AG08396 (cell line): Measurements from ENCODE around the gene HACD2.

Experiments
- DNase-seq: peaks from one replicate; pipeline ENCODE4 v3.0.0; 2012; ENCODE audit warnings: low spot score, mixed read lengths

HACD2 gene

DNA sequence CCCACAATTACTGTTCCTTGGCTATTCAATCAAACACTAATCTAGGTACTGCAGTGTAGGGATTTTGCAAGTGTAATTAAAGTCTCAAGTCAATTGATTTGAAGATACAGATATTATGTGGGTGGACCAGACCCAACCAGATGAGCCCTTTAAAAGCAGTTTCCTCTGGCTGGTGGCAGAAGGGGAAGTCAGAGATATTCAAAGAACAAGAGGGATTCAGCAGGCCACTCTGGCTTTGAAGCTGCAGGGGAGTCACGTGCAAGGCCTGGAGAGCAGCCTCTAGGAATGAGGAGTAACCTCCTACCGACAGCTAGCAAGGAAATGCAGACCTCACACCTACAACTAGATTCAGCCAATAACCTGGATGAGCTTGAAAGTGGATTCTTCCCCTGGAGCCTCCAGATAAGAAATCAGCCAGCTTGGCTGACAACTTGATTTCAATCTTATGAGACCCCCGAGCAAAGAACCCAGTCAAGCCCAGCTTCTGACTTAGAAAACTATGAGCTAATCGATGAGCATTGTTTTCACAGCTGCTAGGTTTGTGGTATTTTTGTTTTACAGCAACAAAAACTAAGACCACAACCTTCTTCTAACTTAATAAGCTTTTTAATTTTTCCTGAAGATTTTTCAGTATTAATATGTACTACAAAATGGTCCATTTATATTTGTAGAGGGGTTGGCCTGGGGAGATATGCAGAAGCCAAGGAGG, 13.4 kb downstream of the HACD2 start:
- DNase-seq = no peak

DNA sequence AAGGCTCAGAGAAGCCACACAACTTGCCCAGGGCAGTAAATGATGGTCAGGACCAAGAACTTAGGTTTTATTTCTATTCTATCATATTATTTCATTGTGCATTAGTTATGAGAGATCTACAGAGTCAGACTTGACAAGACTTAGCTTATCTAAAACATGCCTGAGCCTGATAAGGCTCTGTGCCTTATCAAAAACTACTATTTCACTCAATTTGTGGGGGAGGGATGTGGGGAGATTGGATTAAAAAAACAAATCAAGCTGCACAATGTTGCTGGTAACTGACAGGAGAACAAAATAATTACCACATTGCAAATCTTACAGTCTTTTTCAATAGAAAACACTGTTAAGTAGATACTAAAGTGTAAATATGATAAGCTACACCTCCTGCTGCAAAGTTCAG, 16.0 kb downstream of the HACD2 start:
- no peak for DNase-seq

GRCh38 chr3:123568034-123568433, 16.8 kb downstream of the HACD2 start:
- no peak for DNase-seq

DNA sequence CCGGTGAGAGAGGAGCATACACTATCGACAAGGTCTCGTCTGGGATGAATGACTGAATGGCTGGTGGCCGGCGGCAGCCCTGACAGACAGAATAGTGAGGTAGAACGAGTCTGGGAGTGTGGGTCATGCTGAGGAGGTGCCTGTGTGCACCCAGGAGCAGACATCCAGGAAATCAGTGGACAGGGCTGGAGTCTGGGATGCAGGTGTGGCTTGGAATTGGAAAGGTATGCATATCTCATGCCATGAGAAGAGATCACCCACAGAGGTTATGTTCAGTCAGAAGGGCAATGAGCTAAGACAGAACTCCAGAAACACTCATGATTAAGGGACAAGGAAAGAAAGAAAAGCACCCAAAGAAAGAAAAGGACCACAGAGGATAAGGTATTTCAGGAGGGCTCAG, 20.8 kb downstream of the HACD2 start:
- DNase-seq = no peak

DNA sequence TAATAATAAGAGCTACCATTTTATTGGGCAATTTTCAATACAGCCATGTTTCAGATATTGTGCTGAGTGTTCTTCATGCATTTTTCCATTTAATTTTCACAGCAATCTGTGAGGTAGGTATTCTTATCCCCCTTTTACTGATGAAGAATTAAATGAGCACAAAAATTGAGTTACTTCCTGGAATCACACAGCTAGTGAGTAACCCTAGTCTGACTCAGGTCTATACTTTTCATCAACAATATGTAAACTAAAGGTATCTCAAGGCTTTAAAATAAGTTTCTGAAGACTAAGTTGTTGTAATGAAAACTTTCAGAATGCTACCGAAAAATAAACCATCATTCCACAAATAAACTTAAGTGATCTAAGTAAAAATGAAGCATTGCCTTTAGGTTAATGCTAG, 22.3 kb downstream of the HACD2 start:
- DNase-seq = no peak

DNA sequence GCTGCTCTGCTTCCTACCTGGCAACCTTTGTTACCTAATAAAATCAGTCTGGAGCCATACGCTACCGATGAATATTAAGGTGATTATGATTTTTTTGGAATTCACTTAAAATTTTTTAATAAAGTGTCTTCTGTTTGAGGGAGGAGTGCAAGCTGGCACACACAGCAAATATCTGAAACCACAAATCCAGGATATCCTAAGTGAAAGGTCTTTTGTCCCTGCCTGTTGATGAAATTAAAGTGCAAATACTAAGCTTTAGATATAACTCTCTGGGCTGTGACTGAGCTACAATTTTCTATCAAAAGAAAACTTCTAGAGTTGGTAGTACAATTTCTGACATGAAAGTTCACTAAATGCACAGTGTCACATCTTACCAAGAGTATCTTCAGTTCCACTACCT, 23.7 kb downstream of the HACD2 start:
- DNase-seq = no peak

- peak; percentile 46 for DNase-seq
Measured at GRCh38 chr3:123559040-123559861, 25.6 kb downstream of the HACD2 start.

DNA sequence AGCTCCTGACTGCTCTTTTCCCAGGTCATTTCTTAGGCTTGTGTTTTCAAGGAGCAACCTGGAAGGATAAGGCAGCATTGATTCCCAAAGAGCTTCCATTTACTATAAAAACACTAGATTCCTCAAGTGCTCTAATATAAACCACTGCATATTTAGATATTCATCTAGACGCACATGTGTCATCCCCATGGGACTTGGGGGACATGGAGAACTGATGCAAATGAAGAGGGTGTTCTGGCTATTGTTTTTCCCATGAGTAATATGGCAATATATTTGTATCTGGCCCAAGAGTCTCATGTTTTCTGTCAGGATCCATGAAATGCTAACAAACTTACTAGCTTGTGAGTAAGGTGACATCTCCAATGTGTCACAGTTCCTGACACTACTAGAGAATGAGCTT, 31.3 kb downstream of the HACD2 start:
- DNase-seq = no peak

GRCh38 chr3:123552768-123553167, 32.1 kb downstream of the HACD2 start:
- no peak for DNase-seq

GRCh38 chr3:123552095-123552714, 32.6 kb downstream of the HACD2 start:
- peak; percentile 18 for DNase-seq

DNA sequence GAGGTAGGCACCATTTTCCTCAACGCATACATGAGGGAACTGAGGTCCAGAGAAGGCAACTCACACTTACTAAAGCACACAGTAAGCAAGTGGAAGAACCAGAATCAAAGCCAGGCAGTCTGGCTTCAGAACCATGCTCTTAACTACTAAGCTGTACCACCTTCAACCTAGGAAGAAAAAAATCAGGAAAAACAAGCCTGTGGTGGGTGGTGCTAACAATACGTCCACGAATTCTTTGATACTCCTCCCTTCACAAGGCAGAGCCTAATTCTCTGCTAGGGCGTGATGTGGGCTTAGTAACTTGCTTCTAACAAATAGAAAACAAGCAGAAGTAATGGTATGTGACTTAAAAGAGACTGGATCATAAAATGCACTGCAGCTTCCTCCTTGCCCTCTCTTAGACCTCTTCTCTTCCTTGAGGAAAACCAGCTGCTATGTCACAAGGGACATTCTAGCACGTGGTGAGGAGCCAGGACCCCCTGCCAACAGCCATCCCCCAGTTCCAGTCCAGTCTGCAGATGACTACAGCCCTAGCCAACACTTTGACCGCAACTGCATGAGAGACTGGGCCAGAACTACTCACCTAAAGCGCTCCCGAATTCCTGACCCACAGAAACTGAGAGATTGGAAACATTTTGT, 36.9 kb downstream of the HACD2 start:
- no peak for DNase-seq

DNA sequence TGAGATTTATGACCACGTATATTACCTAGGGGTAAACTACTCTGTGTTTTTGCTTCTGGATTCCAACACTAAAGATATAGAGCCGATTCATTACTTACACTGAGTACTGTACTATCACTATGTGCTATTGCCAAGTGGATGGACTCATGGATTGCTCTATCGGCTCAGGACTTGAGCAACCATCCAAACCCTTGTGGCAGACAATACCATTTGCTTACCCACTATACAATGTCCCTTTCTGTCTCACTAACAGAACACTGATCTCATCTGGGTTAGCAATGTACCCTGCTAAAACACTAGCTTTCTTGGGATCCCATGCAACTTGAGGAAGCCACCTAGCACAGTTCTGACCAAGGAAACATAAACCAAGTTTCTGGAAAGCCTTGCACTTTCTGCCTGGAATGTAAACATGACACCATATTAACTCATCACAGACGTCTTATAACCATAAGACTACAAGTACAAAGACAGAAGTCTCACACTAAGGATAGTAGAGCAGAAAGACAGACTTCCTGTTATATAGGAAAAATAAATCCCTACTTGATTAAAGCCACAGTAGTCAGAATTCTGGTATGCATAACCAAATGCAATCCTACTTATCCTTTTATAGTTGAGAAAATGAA, 38.6 kb downstream of the HACD2 start:
- DNase-seq = no peak

GRCh38 chr3:123543950-123544349, 40.9 kb downstream of the HACD2 start:
- DNase-seq = no peak

- DNase-seq = no peak
Measured at GRCh38 chr3:123540285-123540684, 44.6 kb downstream of the HACD2 start.

DNA sequence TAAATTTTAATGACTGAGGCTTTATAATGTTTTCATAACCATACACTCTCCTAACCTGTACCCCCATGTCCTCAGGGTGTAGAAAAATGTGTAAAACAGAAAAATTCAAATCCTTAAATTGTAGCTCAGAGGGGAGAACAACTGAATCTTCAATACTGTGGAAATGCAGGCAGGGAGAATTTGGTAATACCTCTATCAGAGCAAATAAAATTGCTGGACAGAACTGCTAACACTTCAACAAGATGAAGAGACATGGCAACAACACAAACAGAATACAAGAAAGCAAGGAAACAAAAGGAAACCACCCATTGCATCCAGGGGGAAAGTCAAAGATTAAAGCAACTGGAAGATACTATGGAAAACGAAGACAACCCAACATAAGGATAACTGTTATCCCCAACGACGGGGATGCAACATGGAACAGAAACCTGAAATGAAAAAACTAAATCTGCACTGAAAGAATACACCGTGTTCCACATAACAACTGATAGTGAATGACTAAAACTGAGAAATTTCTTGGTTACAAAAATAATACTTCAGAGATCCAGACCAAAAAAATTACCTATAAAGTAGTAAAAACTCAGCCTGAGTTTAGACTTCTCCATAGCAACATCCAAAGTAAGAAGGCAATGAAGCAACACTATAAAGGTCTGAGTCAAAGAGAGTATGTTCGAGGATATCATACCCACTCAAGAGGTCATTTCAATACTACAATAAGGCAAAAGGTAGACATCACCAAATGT, 48.5 kb downstream of the HACD2 start:
- no peak for DNase-seq

DNA sequence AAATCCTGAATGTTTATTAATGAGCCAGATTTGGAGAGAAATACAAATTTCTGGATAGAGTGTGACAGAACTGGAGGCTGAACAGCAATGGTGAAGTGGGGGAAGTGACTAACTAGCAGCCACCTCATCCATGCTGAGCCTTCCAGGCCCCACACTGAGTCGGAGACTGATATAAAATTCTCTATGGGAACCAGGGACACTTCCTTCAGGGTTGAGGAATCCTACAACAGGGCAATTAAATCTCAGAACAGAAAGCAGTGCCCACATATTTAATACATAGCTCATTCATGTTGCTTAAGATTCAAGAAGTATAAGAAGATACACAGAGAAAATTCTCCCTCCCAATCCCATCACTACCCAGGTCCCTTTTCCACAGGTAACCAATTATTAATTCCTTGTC, 49.3 kb downstream of the HACD2 start:
- peak; percentile 26 for DNase-seq

DNA sequence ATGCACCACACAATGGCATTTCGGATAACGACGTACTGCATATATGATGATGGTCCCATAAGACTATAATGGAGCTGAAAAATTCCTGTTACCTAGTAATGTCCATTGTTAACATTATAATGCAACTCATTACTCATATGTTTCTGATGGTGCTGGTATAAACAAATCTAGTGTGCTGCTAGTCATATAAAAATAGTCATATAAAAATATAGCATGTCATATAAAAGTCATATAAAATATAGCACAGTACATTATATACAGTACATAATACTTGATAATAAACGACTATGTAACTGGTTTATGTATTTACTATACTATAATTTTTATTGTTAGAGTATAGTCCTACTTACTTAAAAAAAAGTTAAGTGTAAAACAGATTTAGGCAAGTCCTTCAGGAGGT, 50.6 kb downstream of the HACD2 start:
- no peak for DNase-seq

DNA sequence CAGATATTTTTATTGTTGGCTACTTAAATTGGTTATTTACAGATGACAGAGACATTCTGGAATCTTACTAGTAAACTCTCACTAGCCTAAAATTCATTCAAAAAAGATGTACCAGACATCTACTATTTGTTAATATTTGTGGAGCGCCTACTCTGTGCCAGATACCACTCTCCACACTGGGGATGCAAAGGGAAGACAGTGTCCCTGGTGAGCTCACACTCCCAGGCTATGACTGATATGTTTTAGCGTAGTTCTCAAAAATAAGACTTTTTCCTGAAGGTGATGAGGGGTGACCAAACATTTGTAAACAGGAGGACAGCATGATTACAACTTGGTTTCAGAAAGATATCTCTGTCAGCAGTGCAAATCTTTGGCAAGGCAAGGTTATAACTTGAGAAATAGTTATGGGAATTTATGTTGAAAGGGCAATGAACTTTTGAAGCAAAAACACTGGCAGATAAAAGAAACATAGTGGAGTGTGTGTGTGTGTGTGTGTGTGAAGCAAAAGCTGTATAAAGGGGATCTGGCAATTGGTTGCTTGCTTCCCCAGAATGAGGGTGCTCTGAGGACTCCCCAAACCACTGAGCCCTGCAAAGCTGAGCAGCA, 51.2 kb downstream of the HACD2 start:
- no peak for DNase-seq

DNA sequence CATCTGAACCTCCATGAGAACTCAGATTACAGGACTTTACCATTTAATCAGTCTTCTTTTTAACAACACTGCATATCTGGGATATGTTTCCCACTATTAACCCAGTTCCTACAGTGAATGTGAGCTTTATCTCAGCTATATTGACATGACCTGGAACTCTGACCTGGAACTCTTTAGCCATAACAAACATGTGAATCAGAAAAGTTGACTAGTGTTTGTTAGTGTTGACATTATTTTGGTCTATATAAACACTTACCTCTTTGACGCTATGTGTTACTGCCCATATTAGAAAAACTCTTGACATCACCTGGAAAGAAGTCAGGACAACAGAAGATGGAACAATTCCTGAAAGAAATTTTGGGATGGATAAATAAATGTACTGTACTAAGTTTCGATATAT, 56.7 kb downstream of the HACD2 start:
- no peak for DNase-seq

GRCh38 chr3:123527046-123527445, 57.8 kb downstream of the HACD2 start:
- DNase-seq = no peak

- DNase-seq = no peak
Measured at GRCh38 chr3:123526474-123526873, 58.4 kb downstream of the HACD2 start.
